ENCODE measurements around the gene KCNJ9.

The KCNJ9 gene

DNA sequence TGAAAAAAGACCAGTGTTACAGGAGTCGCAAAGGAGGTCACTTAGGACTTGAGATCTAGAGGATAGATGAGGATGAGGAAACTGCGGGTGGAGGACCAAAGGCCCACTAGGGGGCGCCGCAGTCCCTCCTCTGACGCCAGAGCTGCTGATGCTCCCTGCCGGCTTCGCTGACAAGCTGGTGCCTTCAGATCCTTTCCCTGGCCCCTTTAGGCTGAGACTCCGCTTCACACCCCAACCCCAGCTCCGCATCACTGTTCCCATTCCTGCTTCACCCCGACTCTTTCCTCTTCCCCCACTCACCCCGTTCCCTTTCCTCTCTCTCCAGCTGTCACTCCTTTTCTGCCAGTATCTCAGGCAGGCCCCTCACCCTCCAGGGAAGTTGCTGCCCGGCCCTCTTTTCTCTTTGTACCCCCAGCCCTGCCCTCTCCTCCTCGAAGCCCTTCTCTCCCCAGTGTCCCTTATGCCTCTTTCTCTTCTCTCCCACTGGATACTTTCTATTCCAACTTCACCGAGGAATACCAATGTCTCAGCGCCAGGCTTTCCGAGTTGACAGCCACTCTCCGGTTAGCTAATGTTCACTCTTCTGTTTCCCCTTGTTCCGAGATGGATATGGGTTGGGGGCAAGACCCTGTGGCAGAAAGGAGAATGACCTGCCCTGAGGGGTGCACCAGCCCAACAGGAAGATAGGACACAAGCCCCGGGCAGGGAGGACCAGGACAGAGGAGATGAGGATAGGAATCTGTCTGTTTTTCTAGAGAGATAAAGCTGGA is 4.5 kb downstream of the KCNJ9 start:
- Histone ChIP-seq H2BK12ac (ENCODE audit: low read length) (no peak overlapping the region), H2AFZ (ENCODE audit: insufficient read depth, low read length, poor library complexity) (no peak overlapping the region), H4K8ac (ENCODE audit: low read depth, low read length) (no peak overlapping the region), H4K91ac (ENCODE audit: low read depth, low read length) (no peak overlapping the region), H2BK5ac (ENCODE audit: low read depth, low read length, poor library complexity) (no peak overlapping the region), H3K23ac (ENCODE audit: low read length) (no peak overlapping the region), H3K4me2 (ENCODE audit: low read length) (no peak overlapping the region), H3K27ac (ENCODE audit: low read depth, low read length) (no peak overlapping the region), H3K4me1 (ENCODE audit: control insufficient read depth in 1 of 2, insufficient read depth in 2 of 2, low read length in 2 of 2) (peaks cover 5 to 7% of the 10 kb centered on the region in 2 experiments), H3K79me2 (ENCODE audit: control insufficient read depth, insufficient read depth, low read length, poor library complexity) (no peaks in the 10 kb centered on the region), H3K79me1 (ENCODE audit: low read length) (no peaks in the 10 kb centered on the region), H3K9ac (ENCODE audit: low read length) (no peak overlapping the region), H3K14ac (ENCODE audit: low read length) (no peak overlapping the region), H3K9me3 (ENCODE audit: insufficient read depth, low read depth, low read length) (no peaks in the 10 kb centered on the region), H3K4ac (ENCODE audit: low read depth, low read length) (no peak overlapping the region), H3K36me3 (ENCODE audit: control insufficient read depth in 1 of 2, insufficient read depth in 2 of 2, low read length in 2 of 2) (no peaks in the 10 kb centered on the region), H3K27me3 (ENCODE audit: insufficient read depth, low read length) (peaks cover 5% of the 10 kb centered on the region), H3K4me3 (ENCODE audit: low read depth, low read length) (no peak overlapping the region), H4K12ac (ENCODE audit: low read depth, low read length) (no peak overlapping the region), H2AK5ac (ENCODE audit: low read length) (no peak overlapping the region), H2BK120ac (ENCODE audit: insufficient read depth, low read length, poor library complexity) (no peak overlapping the region), H3K18ac (ENCODE audit: low read length) (no peak overlapping the region)
- peak; percentile 87 to 91 for DNase-seq
- no CpG with 5 or more reads among the region's 19 CpGs for WGBS (ENCODE audit: extremely low coverage, insufficient coverage, insufficient read length)

DNA sequence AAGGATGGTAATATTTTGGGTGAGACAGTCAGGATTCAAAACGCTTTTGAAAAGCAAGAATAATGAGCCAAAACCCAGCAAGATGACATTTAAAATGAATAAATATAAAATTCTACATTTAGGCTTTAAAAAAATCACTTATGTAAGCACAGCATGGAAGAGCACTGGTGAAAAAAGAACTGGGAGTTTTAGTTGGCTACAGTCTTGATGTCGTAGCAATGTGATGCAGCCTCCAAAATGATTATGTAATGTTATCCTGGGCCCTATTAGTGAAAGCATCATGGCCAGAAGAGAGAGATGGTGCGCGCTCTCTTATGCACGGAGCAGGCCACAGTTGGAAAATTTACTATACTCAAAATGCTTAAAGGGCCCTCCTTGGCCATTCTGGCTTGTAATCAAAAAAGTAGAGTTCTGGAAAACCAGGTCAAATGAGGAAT is 5.1 kb downstream of the KCNJ9 start:
- no CpG with 5 or more reads among the region's 5 CpGs for WGBS (ENCODE audit: extremely low coverage, insufficient coverage, insufficient read length)
- no peaks in the 10 kb centered on the region for H3K9me3 ChIP-seq (ENCODE audit: insufficient read depth, low read depth, low read length)

GRCh38 chr1:160087118-160087662 is 5.9 kb downstream of the KCNJ9 start:
- H3K79me2 ChIP-seq (ENCODE audit: control insufficient read depth, insufficient read depth, low read length, poor library complexity) = no peaks in the 10 kb centered on the region
- H3K18ac ChIP-seq (ENCODE audit: low read length) = no peak overlapping the region
- no peaks in the 10 kb centered on the region for H3K79me1 ChIP-seq (ENCODE audit: low read length)
- H2AK5ac ChIP-seq (ENCODE audit: low read length) = no peak overlapping the region
- H3K36me3 ChIP-seq (ENCODE audit: control insufficient read depth in 1 of 2, insufficient read depth in 2 of 2, low read length in 2 of 2) = peaks cover 0 to 3% of the 10 kb centered on the region in 2 experiments
- H2AFZ ChIP-seq (ENCODE audit: insufficient read depth, low read length, poor library complexity) = no peak overlapping the region
- H4K8ac ChIP-seq (ENCODE audit: low read depth, low read length) = no peak overlapping the region
- peaks cover 2% of the 10 kb centered on the region for H3K9me3 ChIP-seq (ENCODE audit: insufficient read depth, low read depth, low read length)
- no peak overlapping the region for H3K9ac ChIP-seq (ENCODE audit: low read length)
- no peak for DNase-seq
- H3K4ac ChIP-seq (ENCODE audit: low read depth, low read length) = no peak overlapping the region
- no peak overlapping the region for H4K91ac ChIP-seq (ENCODE audit: low read depth, low read length)
- H3K4me3 ChIP-seq (ENCODE audit: low read depth, low read length) = no peak overlapping the region
- no peak overlapping the region for H2BK5ac ChIP-seq (ENCODE audit: low read depth, low read length, poor library complexity)
- H3K4me2 ChIP-seq (ENCODE audit: low read length) = no peak overlapping the region
- no peak overlapping the region for H4K12ac ChIP-seq (ENCODE audit: low read depth, low read length)
- peaks cover 2% of the 10 kb centered on the region for H3K27me3 ChIP-seq (ENCODE audit: insufficient read depth, low read length)
- H3K23ac ChIP-seq (ENCODE audit: low read length) = no peak overlapping the region
- no peak overlapping the region for H2BK120ac ChIP-seq (ENCODE audit: insufficient read depth, low read length, poor library complexity)
- no peak overlapping the region for H2BK12ac ChIP-seq (ENCODE audit: low read length)
- H3K27ac ChIP-seq (ENCODE audit: low read depth, low read length) = no peak overlapping the region
- no CpG with 5 or more reads among the region's 12 CpGs for WGBS (ENCODE audit: extremely low coverage, insufficient coverage, insufficient read length)
- H3K14ac ChIP-seq (ENCODE audit: low read length) = no peak overlapping the region
- peaks cover 7 to 9% of the 10 kb centered on the region in 2 experiments for H3K4me1 ChIP-seq (ENCODE audit: control insufficient read depth in 1 of 2, insufficient read depth in 2 of 2, low read length in 2 of 2)

More for the DNA sequence above, 5.1 kb downstream of the KCNJ9 start:
- no peak overlapping the region for H4K91ac ChIP-seq (ENCODE audit: low read depth, low read length)
- H3K9ac ChIP-seq (ENCODE audit: low read length) = no peak overlapping the region
- H3K23ac ChIP-seq (ENCODE audit: low read length) = no peak overlapping the region
- H3K14ac ChIP-seq (ENCODE audit: low read length) = no peak overlapping the region
- H3K36me3 ChIP-seq (ENCODE audit: control insufficient read depth in 1 of 2, insufficient read depth in 2 of 2, low read length in 2 of 2) = peaks cover 0 to under 1% of the 10 kb centered on the region in 2 experiments
- no peak overlapping the region for H2AFZ ChIP-seq (ENCODE audit: insufficient read depth, low read length, poor library complexity)
- H3K4me1 ChIP-seq (ENCODE audit: control insufficient read depth in 1 of 2, insufficient read depth in 2 of 2, low read length in 2 of 2) = peaks cover 7 to 9% of the 10 kb centered on the region in 2 experiments
- peaks cover 5% of the 10 kb centered on the region for H3K27me3 ChIP-seq (ENCODE audit: insufficient read depth, low read length)
- H3K4me3 ChIP-seq (ENCODE audit: low read depth, low read length) = no peak overlapping the region
- no peak overlapping the region for H4K8ac ChIP-seq (ENCODE audit: low read depth, low read length)
- no peak overlapping the region for H2BK5ac ChIP-seq (ENCODE audit: low read depth, low read length, poor library complexity)
- no peak overlapping the region for H3K18ac ChIP-seq (ENCODE audit: low read length)
- H4K12ac ChIP-seq (ENCODE audit: low read depth, low read length) = no peak overlapping the region
- no peak overlapping the region for H2BK120ac ChIP-seq (ENCODE audit: insufficient read depth, low read length, poor library complexity)
- DNase-seq = no peak
- H3K4ac ChIP-seq (ENCODE audit: low read depth, low read length) = no peak overlapping the region
- no peak overlapping the region for H3K4me2 ChIP-seq (ENCODE audit: low read length)
- no peak overlapping the region for H3K27ac ChIP-seq (ENCODE audit: low read depth, low read length)
- no peaks in the 10 kb centered on the region for H3K79me2 ChIP-seq (ENCODE audit: control insufficient read depth, insufficient read depth, low read length, poor library complexity)
- H3K79me1 ChIP-seq (ENCODE audit: low read length) = no peaks in the 10 kb centered on the region
- no peak overlapping the region for H2BK12ac ChIP-seq (ENCODE audit: low read length)
- H2AK5ac ChIP-seq (ENCODE audit: low read length) = no peak overlapping the region

- H3K4ac ChIP-seq (ENCODE audit: low read depth, low read length) = no peak overlapping the region
- H2BK12ac ChIP-seq (ENCODE audit: low read length) = no peak overlapping the region
- no peaks in the 10 kb centered on the region for H3K79me1 ChIP-seq (ENCODE audit: low read length)
- no peak overlapping the region for H3K18ac ChIP-seq (ENCODE audit: low read length)
- H3K4me3 ChIP-seq (ENCODE audit: low read depth, low read length) = no peak overlapping the region
- no peaks in the 10 kb centered on the region for H3K79me2 ChIP-seq (ENCODE audit: control insufficient read depth, insufficient read depth, low read length, poor library complexity)
- no peak overlapping the region for H4K91ac ChIP-seq (ENCODE audit: low read depth, low read length)
- H4K8ac ChIP-seq (ENCODE audit: low read depth, low read length) = no peak overlapping the region
- H2AFZ ChIP-seq (ENCODE audit: insufficient read depth, low read length, poor library complexity) = no peak overlapping the region
- no peak overlapping the region for H3K9ac ChIP-seq (ENCODE audit: low read length)
- H2BK120ac ChIP-seq (ENCODE audit: insufficient read depth, low read length, poor library complexity) = no peak overlapping the region
- H3K14ac ChIP-seq (ENCODE audit: low read length) = no peak overlapping the region
- H2AK5ac ChIP-seq (ENCODE audit: low read length) = no peak overlapping the region
- H3K23ac ChIP-seq (ENCODE audit: low read length) = no peak overlapping the region
- H3K4me1 ChIP-seq (ENCODE audit: control insufficient read depth in 1 of 2, insufficient read depth in 2 of 2, low read length in 2 of 2) = peaks cover 5 to 7% of the 10 kb centered on the region in 2 experiments
- H4K12ac ChIP-seq (ENCODE audit: low read depth, low read length) = no peak overlapping the region
- H3K9me3 ChIP-seq (ENCODE audit: insufficient read depth, low read depth, low read length) = peaks cover 3% of the 10 kb centered on the region
- no peak overlapping the region for H3K4me2 ChIP-seq (ENCODE audit: low read length)
- no peaks in the 10 kb centered on the region for H3K27me3 ChIP-seq (ENCODE audit: insufficient read depth, low read length)
- no peak overlapping the region for H3K27ac ChIP-seq (ENCODE audit: low read depth, low read length)
- no CpG with 5 or more reads among the region's 3 CpGs for WGBS (ENCODE audit: extremely low coverage, insufficient coverage, insufficient read length)
- peaks cover 0 to 6% of the 10 kb centered on the region in 2 experiments for H3K36me3 ChIP-seq (ENCODE audit: control insufficient read depth in 1 of 2, insufficient read depth in 2 of 2, low read length in 2 of 2)
- H2BK5ac ChIP-seq (ENCODE audit: low read depth, low read length, poor library complexity) = no peak overlapping the region
- no peak for DNase-seq
These were observed 8.5 kb downstream of the KCNJ9 start for GRCh38 chr1:160089883-160090282.

Data from trophoblast cell (in vitro differentiated cells and primary cell).